H1 (cell line): ENCODE data around the gene APOC3. TPM values are rescaled to one million over a fixed set of nuclear protein-coding genes. Genes with fewer than 3 reads are reported as not detected.

Experiments
- ATF3 ChIP-seq: IDR thresholded peaks from 2 replicates; pipeline ENCODE4 v1.6.1; 2011; ENCODE audit warnings: low read depth, mild to moderate bottlenecking, low read length; ENCODE audit not compliant: insufficient read depth
- BCL11A ChIP-seq, 2 experiments: IDR thresholded peaks; one replicate each; pipeline ENCODE4 v1.6.1; 2011; ENCODE audit warnings: low read depth in 2 of 2, low read length in 2 of 2, mild to moderate bottlenecking in 2 of 2
- CHD1 ChIP-seq: IDR thresholded peaks from 2 replicates; pipeline ENCODE4 v1.6.1; 2012; ENCODE audit warnings: low read depth, low read length, improper control_type of control experiment
- CHD7 ChIP-seq: fragments of 300-600 bp; sonication (generic); IDR thresholded peaks from 2 replicates; pipeline ENCODE4 v1.7.1; 2012; ENCODE audit warnings: low read length, moderate library complexity, mild to moderate bottlenecking, inconsistent platforms; ENCODE audit not compliant: insufficient replicate concordance
- CREB1 ChIP-seq: IDR thresholded peaks from 2 replicates; pipeline ENCODE4 v1.6.1; 2012; ENCODE audit warnings: inconsistent platforms
- E2F6 ChIP-seq: IDR thresholded peaks from 2 replicates; pipeline ENCODE4 v1.6.1; 2012; ENCODE audit warnings: inconsistent platforms
- EP300 ChIP-seq, 2 experiments: IDR thresholded peaks; 1 replicate in 1 of 2; 2 replicates in 1 of 2; pipeline ENCODE4 v1.6.1; 2011 to 2012; ENCODE audit warnings: low read depth in 2 of 2, low read length in 2 of 2, mild to moderate bottlenecking in 2 of 2, borderline replicate concordance in 1 of 2, inconsistent platforms in 1 of 2, moderate library complexity in 1 of 2
- JUN ChIP-seq: IDR thresholded peaks from 2 replicates; pipeline ENCODE4 v1.6.1; 2011; ENCODE audit warnings: low read depth, mild to moderate bottlenecking, improper control_type of control experiment, low read length
- TCF12 ChIP-seq: IDR thresholded peaks from 2 replicates; pipeline ENCODE4 v1.6.1; 2011; ENCODE audit warnings: low read depth, mild to moderate bottlenecking, low read length
- polyA plus RNA-seq, 7 experiments: library from polyadenylated mRNA; depleted of rRNA in 3 of 7; stranded (reverse) in 5 of 7; unstranded in 2 of 7; fragments of >200 nt in 5 of 7; fragments of 200-250 nt in 2 of 7; gene quantifications; 1 replicate in 5 of 7; 2 replicates in 1 of 7; 4 replicates in 1 of 7; pipeline versions ENCODE4 v1.2.1 to v1.2.3, GENCODE V29; 2011 to 2013; ENCODE audit warnings: missing spikeins in 2 of 7, mixed read lengths in 2 of 7
- total RNA-seq: library from RNA; stranded (reverse); fragmentation: NEBNext Ultra II Directional; extraction: Animal tissue kit (Norgen Biotek cat#: 25700); gene quantifications from 2 replicates; pipeline ENCODE4 v1.2.1, GENCODE V29; 2021

APOC3 gene
- total and polyA plus RNA-seq, 2 of the 8 experiments (the other 6 are each of a cell fraction or from before 2014, with no cell fraction given) = not detected

- TF ChIP-seq CHD7 (no peak), EP300 (IDR thresholded peaks at IDR 0.05; ENCODE audit: borderline replicate concordance in 1 of 2, low read depth in 2 of 2, low read length in 2 of 2) (no peak), CHD1 (no peak), BCL11A (IDR thresholded peaks at IDR 0.05; ENCODE audit: low read depth in 2 of 2, low read length in 2 of 2) (no peak), CREB1 (no peak), E2F6 (no peak), ATF3 (no peak), JUN (no peak), TCF12 (no peak)
Observed at GRCh38 chr11:116782728-116783127, 47.0 kb upstream of the APOC3 start (continued).
